ENCODE measurements around the gene RTTN.
"Not testable (repeated sequence)": the region's sequence is repeated elsewhere in the genome, so short reads cannot be mapped to it uniquely, and the experiment has no call there.

Gene RTTN

DNA sequence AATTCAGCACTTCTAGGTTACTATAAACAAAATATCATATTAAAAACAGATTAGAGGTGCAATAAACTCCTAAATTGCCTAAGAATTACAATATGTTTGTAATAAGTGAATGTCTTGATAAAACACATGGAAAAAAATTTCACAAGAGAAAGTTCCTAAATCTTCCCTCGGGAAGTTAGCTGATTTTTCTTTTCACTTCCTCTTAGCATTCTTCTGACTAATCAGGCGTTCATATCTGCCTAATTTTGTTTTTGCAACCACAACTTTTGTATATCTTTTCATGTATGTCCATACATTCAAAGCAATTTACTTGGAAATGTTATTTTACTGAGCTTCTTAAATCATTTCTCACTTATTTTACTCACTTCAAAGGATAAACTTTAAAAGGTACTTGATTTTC is 88.5 kb downstream of the RTTN start:
- Histone ChIP-seq H3K9me3 (replicated peaks; ENCODE audit: low read length) (no peaks in the 10 kb centered on the region), H3K4me3 (ENCODE audit: low read length) (no peak overlapping the region), H3K27me3 (ENCODE audit: control insufficient read depth, insufficient read depth, low read length) (no peaks in the 10 kb centered on the region), H3K4me1 (ENCODE audit: control insufficient read depth, insufficient read depth, low read length) (no peaks in the 10 kb centered on the region), H3K36me3 (ENCODE audit: insufficient read depth, low read length) (no peaks in the 10 kb centered on the region), H3K9ac (ENCODE audit: low read depth, low read length) (no peak overlapping the region), H3K4me2 (ENCODE audit: low read length) (no peak overlapping the region)

DNA sequence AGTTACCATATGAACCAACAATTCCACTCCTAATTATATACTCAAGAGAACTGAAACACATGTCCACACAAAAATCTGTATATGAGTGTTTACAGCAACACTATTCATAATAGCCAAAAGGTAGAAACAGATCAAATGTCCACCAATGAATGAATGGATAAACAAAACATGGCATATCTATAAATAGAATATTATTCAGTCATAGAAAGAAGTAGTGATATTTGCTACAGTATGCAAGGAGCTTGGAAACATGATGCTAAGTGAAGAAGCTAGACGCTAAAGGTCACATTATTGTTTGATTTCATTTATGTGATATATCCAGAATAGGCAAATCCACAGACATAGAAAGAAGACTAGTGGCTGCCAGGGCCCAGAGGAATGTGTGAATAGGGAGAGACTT is 92.0 kb downstream of the RTTN start:
- H3K9ac ChIP-seq (ENCODE audit: low read depth, low read length): no peak overlapping the region
- no peak overlapping the region for H3K4me3 ChIP-seq (ENCODE audit: low read length)
- H3K4me1 ChIP-seq (ENCODE audit: control insufficient read depth, insufficient read depth, low read length): no peaks in the 10 kb centered on the region
- no peaks in the 10 kb centered on the region for H3K27me3 ChIP-seq (ENCODE audit: control insufficient read depth, insufficient read depth, low read length)
- no peaks in the 10 kb centered on the region for H3K9me3 ChIP-seq (replicated peaks; ENCODE audit: low read length)
- no peak overlapping the region for H3K4me2 ChIP-seq (ENCODE audit: low read length)
- no peaks in the 10 kb centered on the region for H3K36me3 ChIP-seq (ENCODE audit: insufficient read depth, low read length)

DNA sequence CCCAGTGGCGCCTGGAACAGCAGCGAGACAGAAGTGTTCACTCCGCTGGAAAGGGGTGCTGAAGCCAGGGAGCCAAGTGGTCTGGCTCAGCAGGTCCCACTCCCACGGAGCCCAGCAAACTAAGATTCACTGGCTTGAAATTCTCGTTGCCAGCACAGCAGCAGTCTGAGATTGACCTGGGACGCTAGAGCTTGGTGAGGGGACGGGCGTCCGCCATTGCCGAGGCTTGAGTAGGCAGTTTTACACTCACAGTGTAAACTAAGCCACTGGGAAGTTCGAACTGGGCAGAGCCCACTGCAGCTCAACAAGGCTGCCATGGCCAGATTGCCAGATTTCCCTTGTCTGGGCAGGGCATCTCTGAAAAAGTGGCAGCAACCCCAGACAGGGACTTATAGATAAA is 94.8 kb downstream of the RTTN start:
- Histone ChIP-seq H3K9ac (ENCODE audit: low read depth, low read length) (no peak overlapping the region), H3K9me3 (replicated peaks; ENCODE audit: low read length) (no peaks in the 10 kb centered on the region), H3K4me3 (ENCODE audit: low read length) (no peak overlapping the region), H3K36me3 (ENCODE audit: insufficient read depth, low read length) (no peaks in the 10 kb centered on the region), H3K4me1 (ENCODE audit: control insufficient read depth, insufficient read depth, low read length) (peaks cover 3% of the 10 kb centered on the region), H3K4me2 (ENCODE audit: low read length) (no peak overlapping the region), H3K27me3 (ENCODE audit: control insufficient read depth, insufficient read depth, low read length) (no peaks in the 10 kb centered on the region)

DNA sequence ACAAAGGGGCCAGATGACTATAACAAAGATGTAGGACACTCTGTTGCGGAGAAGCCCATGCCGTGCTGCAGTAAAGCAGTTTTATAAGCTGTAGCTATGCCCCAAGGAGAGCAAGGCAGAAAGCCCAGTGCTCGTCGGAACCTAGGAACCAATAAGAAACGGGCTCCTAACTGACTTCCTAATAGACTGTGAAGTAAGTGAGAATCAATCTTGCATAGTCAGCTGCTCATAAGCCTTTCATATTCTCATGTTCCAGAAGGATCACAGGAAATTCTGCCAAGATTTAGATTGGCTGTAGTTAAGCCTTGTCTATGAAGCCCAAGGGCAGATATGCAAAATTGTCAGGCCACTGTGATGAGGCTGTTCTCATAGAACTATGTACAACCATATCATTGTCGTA is 98.4 kb downstream of the RTTN start:
- no peak overlapping the region for H3K4me3 ChIP-seq (ENCODE audit: low read length)
- H3K4me2 ChIP-seq (ENCODE audit: low read length): peak overlapping the region; percentile 15
- no peaks in the 10 kb centered on the region for H3K9me3 ChIP-seq (replicated peaks; ENCODE audit: low read length)
- peaks cover 3% of the 10 kb centered on the region for H3K4me1 ChIP-seq (ENCODE audit: control insufficient read depth, insufficient read depth, low read length)
- no peaks in the 10 kb centered on the region for H3K36me3 ChIP-seq (ENCODE audit: insufficient read depth, low read length)
- H3K27me3 ChIP-seq (ENCODE audit: control insufficient read depth, insufficient read depth, low read length): no peaks in the 10 kb centered on the region
- H3K9ac ChIP-seq (ENCODE audit: low read depth, low read length): no peak overlapping the region

DNA sequence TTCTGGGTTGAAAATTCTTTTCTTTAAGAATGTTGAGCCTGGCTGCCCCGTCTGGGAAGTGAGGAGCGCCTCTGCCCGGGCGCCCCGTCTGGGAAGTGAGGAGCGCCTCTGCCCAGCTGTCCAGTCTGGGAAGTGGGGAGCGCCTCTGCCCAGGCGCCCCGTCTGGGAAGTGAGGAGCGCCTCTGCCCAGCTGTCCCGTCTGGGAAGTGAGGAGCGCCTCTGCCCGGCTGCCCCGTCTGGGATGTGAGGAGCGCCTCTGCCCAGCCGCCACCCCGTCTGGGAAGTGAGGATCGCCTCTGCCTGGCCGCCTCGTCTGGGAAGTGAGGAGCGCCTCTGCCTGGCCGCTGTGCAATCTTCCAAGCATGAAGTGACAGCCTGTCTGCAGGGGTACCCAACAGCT is 102.6 kb downstream of the RTTN start:
- not testable (repeated sequence) for H3K9me3 ChIP-seq (replicated peaks; ENCODE audit: low read length); H3K4me2 ChIP-seq (ENCODE audit: low read length); H3K4me1 ChIP-seq (ENCODE audit: control insufficient read depth, insufficient read depth, low read length); H3K9ac ChIP-seq (ENCODE audit: low read depth, low read length); H3K27me3 ChIP-seq (ENCODE audit: control insufficient read depth, insufficient read depth, low read length); H3K4me3 ChIP-seq (ENCODE audit: low read length); H3K36me3 ChIP-seq (ENCODE audit: insufficient read depth, low read length)

DNA sequence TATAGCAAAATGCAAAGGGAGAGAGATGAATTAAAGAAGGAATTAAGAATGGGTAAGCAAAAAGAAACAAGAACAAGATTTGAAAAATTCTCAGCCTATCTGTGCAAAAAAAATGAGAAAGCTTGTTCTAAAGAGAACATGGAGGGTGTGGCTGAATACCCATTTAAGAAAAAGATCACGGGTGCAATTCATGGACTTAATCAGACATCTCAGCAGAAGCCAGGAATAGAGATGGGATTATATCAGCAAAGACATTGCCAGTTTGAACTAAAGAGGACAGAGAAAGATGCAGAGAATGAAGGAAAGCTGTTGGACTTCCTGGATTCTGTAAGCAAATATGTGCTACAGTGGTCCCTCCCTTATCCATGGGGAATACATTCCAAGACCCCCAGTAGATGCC is 115.6 kb downstream of the RTTN start:
- Histone ChIP-seq H3K4me2 (ENCODE audit: low read length) (no peak overlapping the region), H3K9ac (ENCODE audit: low read depth, low read length) (no peak overlapping the region), H3K4me3 (ENCODE audit: low read length) (no peak overlapping the region), H3K4me1 (ENCODE audit: control insufficient read depth, insufficient read depth, low read length) (peaks cover 2% of the 10 kb centered on the region), H3K36me3 (ENCODE audit: insufficient read depth, low read length) (peaks cover 2% of the 10 kb centered on the region), H3K9me3 (replicated peaks; ENCODE audit: low read length) (no peaks in the 10 kb centered on the region), H3K27me3 (ENCODE audit: control insufficient read depth, insufficient read depth, low read length) (no peaks in the 10 kb centered on the region)

DNA sequence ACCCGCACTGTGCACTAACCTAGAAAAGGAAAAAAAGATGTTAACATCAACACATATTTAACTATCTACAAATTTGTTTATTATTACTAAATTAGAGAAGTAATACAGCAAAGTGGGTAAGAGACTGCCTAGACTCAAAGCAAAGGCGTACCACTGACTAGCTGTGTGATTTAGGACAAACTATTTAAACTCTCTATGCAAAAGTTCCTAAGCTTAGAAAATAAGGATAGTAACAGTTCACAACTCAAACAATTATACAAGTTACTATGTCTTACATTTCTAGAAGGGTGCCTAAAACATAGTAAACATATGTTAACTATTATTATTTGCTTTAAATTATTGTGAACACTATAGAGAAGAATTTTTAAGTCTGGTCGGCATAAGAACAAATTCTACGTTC is 119.4 kb downstream of the RTTN start:
- H3K9me3 ChIP-seq (replicated peaks; ENCODE audit: low read length): no peaks in the 10 kb centered on the region
- peaks cover 2% of the 10 kb centered on the region for H3K36me3 ChIP-seq (ENCODE audit: insufficient read depth, low read length)
- peaks cover 2% of the 10 kb centered on the region for H3K4me1 ChIP-seq (ENCODE audit: control insufficient read depth, insufficient read depth, low read length)
- H3K4me2 ChIP-seq (ENCODE audit: low read length): no peak overlapping the region
- H3K9ac ChIP-seq (ENCODE audit: low read depth, low read length): no peak overlapping the region
- H3K4me3 ChIP-seq (ENCODE audit: low read length): no peak overlapping the region
- H3K27me3 ChIP-seq (ENCODE audit: control insufficient read depth, insufficient read depth, low read length): no peaks in the 10 kb centered on the region

DNA sequence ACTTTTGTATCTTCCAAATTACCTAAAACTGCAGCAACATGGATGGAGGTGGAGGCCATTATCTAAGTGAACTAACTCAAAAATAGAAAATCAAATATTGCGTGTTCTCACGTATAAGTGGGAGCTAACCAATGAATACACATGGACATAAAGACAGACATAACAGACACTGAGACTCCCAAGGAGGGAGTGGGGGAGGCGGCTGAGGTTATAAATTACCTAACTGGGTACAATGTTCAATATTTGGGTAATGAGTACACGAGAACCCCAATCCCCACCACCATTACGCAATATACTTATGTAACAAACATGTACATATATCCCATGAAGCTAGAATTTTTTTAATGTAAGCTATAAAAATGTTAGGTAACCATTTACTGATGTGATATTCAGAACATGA is 119.8 kb downstream of the RTTN start:
- H3K27me3 ChIP-seq (ENCODE audit: control insufficient read depth, insufficient read depth, low read length): no peaks in the 10 kb centered on the region
- H3K4me2 ChIP-seq (ENCODE audit: low read length): no peak overlapping the region
- no peak overlapping the region for H3K9ac ChIP-seq (ENCODE audit: low read depth, low read length)
- H3K4me1 ChIP-seq (ENCODE audit: control insufficient read depth, insufficient read depth, low read length): peaks cover 2% of the 10 kb centered on the region
- no peaks in the 10 kb centered on the region for H3K9me3 ChIP-seq (replicated peaks; ENCODE audit: low read length)
- H3K36me3 ChIP-seq (ENCODE audit: insufficient read depth, low read length): peaks cover 2% of the 10 kb centered on the region
- H3K4me3 ChIP-seq (ENCODE audit: low read length): no peak overlapping the region

DNA sequence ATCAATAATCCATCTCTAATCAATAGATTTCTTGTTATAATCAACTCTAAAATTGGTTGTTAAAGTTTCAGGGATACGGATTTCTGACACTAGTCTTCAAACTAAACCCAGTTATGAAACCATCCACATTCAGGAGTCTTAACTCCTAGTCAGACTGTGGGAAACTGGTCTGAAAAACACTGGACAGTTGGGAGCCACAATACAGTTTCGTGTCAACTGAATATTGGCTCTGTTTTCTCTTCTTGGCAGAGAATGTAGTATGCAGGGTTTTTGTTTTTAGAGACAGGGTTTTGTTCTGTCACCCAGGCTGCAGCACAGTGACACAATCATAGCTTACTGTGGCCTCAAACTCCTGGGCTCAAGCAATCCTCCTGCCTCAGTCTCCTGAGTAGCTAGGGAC is 123.1 kb downstream of the RTTN start:
- Histone ChIP-seq H3K4me1 (ENCODE audit: control insufficient read depth, insufficient read depth, low read length) (peaks cover 2% of the 10 kb centered on the region), H3K9ac (ENCODE audit: low read depth, low read length) (no peak overlapping the region), H3K9me3 (replicated peaks; ENCODE audit: low read length) (no peaks in the 10 kb centered on the region), H3K4me2 (ENCODE audit: low read length) (no peak overlapping the region), H3K4me3 (ENCODE audit: low read length) (no peak overlapping the region), H3K36me3 (ENCODE audit: insufficient read depth, low read length) (no peaks in the 10 kb centered on the region), H3K27me3 (ENCODE audit: control insufficient read depth, insufficient read depth, low read length) (no peaks in the 10 kb centered on the region)

DNA sequence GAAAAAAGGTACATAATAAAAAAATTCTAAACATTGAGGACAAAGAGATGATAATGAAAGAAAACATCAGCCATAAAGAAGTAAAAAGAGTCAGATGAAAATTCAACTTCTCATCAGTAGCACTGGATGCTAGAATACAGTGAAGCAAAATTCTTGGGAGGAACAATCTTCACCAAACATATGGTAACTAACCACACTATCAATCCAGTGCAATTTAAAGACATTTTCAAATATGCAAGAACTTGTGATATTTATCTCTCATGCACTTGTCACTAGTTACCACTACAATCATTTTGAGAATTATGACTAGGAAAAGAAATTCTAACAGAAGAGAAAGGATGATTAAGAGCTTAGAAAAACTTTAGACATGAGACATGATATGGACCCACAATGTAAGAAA is 127.4 kb downstream of the RTTN start:
- H3K4me3 ChIP-seq (ENCODE audit: low read length): no peak overlapping the region
- no peak overlapping the region for H3K4me2 ChIP-seq (ENCODE audit: low read length)
- H3K9me3 ChIP-seq (replicated peaks; ENCODE audit: low read length): no peaks in the 10 kb centered on the region
- no peaks in the 10 kb centered on the region for H3K27me3 ChIP-seq (ENCODE audit: control insufficient read depth, insufficient read depth, low read length)
- H3K4me1 ChIP-seq (ENCODE audit: control insufficient read depth, insufficient read depth, low read length): no peaks in the 10 kb centered on the region
- H3K36me3 ChIP-seq (ENCODE audit: insufficient read depth, low read length): no peaks in the 10 kb centered on the region
- H3K9ac ChIP-seq (ENCODE audit: low read depth, low read length): no peak overlapping the region

DNA sequence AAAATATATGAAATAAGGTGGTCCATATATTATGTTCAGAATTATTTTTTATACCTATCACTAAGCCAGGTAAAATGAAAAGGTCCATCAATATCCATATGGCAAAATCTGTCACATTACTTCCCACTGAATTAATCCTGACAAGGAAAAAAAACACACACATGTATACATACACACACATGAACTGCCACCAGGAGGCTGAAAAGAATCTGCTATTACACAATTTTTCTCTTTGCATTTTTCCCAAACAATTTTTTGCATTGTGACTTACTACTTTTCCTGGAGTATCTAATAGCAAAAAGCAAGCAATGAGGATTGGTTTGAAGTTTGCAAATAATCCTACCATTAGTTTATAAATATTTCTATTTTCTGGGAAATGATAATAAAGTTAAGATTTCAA is 129.6 kb downstream of the RTTN start:
- Histone ChIP-seq H3K9ac (ENCODE audit: low read depth, low read length) (no peak overlapping the region), H3K27me3 (ENCODE audit: control insufficient read depth, insufficient read depth, low read length) (no peaks in the 10 kb centered on the region), H3K4me2 (ENCODE audit: low read length) (no peak overlapping the region), H3K4me3 (ENCODE audit: low read length) (no peak overlapping the region), H3K4me1 (ENCODE audit: control insufficient read depth, insufficient read depth, low read length) (no peaks in the 10 kb centered on the region), H3K9me3 (replicated peaks; ENCODE audit: low read length) (no peaks in the 10 kb centered on the region), H3K36me3 (ENCODE audit: insufficient read depth, low read length) (no peaks in the 10 kb centered on the region)

DNA sequence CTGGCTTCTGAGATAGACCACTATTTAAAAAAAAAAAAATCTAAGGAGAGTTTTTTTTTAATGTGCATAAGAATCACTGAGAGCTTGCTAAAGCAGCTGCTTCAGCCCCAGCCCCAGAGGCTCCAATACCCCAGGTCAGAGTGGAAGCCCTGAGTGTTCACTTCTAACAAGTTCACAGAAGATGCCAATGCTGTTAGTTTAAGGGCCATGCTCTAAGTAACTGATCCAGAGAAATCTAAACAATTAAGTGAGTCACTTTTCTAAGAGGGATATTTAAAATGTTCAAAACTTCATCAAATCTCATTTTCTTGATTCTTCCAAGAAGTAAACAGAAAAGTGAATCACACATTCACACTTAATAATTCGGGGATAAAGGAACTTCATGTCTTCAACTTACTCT is 131.4 kb downstream of the RTTN start:
- Histone ChIP-seq H3K4me1 (ENCODE audit: control insufficient read depth, insufficient read depth, low read length) (no peaks in the 10 kb centered on the region), H3K4me3 (ENCODE audit: low read length) (no peak overlapping the region), H3K9me3 (replicated peaks; ENCODE audit: low read length) (no peaks in the 10 kb centered on the region), H3K27me3 (ENCODE audit: control insufficient read depth, insufficient read depth, low read length) (no peaks in the 10 kb centered on the region), H3K36me3 (ENCODE audit: insufficient read depth, low read length) (no peaks in the 10 kb centered on the region), H3K4me2 (ENCODE audit: low read length) (no peak overlapping the region), H3K9ac (ENCODE audit: low read depth, low read length) (no peak overlapping the region)

DNA sequence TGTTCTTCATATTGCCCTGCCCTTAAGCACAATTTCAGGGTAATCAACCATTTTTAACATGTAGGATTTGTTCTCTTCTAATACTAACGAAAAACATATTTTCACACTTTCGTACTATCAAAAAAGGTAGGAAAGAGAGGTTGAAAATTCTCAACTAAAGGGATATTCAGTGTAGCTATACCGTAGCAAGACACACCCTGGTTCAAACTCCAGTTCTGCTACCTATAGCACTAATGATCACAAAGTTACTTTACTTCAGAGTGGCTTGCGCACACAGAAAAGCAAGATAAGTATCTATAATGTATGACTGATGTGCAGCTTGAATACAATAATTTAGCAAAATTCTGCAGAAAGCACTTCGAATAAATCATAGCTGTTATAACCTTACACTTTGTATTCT is 132.1 kb downstream of the RTTN start:
- no peaks in the 10 kb centered on the region for H3K4me1 ChIP-seq (ENCODE audit: control insufficient read depth, insufficient read depth, low read length)
- H3K9ac ChIP-seq (ENCODE audit: low read depth, low read length): no peak overlapping the region
- H3K36me3 ChIP-seq (ENCODE audit: insufficient read depth, low read length): no peaks in the 10 kb centered on the region
- no peaks in the 10 kb centered on the region for H3K27me3 ChIP-seq (ENCODE audit: control insufficient read depth, insufficient read depth, low read length)
- H3K9me3 ChIP-seq (replicated peaks; ENCODE audit: low read length): no peaks in the 10 kb centered on the region
- H3K4me3 ChIP-seq (ENCODE audit: low read length): no peak overlapping the region
- H3K4me2 ChIP-seq (ENCODE audit: low read length): no peak overlapping the region

Measured in skeletal muscle satellite cell (primary cell).